Dendritic cell treated with granulocyte-macrophage colony-stimulating factor and Interleukin-4, amounts not matched to agents 40 ng/mL and 50 ng/mL, for 4 days (primary cell): ENCODE measurements around the gene RANBP3L.
"Not testable (repeated sequence)": the region's sequence is repeated elsewhere in the genome, so short reads cannot be mapped to it uniquely, and the experiment has no call there.

Experiments
- H3K27ac Mint-ChIP-seq: one replicate; pipeline ENCODE4 v1.8.0; 2022; ENCODE audit warnings: mild to moderate bottlenecking, mixed read lengths
- H3K27me3 Mint-ChIP-seq: one replicate; pipeline ENCODE4 v1.8.0; 2022; ENCODE audit warnings: mild to moderate bottlenecking, mixed read lengths
- H3K36me3 Mint-ChIP-seq: one replicate; pipeline ENCODE4 v1.8.0; 2022; ENCODE audit warnings: low read depth, mixed read lengths
- H3K4me1 Mint-ChIP-seq: one replicate; pipeline ENCODE4 v1.8.0; 2022; ENCODE audit warnings: low read depth, mixed read lengths
- H3K4me3 Mint-ChIP-seq: one replicate; pipeline ENCODE4 v1.8.0; 2022; ENCODE audit warnings: mild to moderate bottlenecking, moderate library complexity, mixed read lengths
- H3K9me3 Mint-ChIP-seq: one replicate; pipeline ENCODE4 v1.8.0; 2022; ENCODE audit warnings: mixed read lengths
- intact Hi-C: fragments of 100-400 bp; cut with micrococcal nuclease; formaldehyde crosslinking; loops from one replicate; pipeline ENCODE4 v1.15.0; 2022

The RANBP3L gene

DNA sequence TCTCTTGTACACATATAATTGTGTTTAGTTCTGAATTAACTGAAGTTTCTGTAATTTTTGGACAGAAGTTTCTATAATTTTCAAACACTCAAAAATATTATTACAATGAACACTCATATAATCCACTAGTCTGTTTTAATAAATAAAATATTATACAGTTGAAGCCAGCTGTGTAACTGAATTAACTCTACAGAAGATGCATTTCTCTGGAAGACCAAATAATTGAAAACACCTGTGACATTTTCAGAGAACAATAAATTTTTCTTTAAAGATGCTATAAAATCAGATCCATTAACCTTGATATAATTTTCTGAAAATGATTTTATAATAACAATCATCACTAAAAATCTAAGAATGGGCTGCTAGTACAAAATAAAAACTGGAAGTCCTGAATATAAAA, 74.7 kb downstream of the RANBP3L start:
- intact Hi-C loops: no loop called here
- Mint-ChIP-seq H3K4me3 (no peak overlapping the region), H3K27ac (no peak overlapping the region), H3K27me3 (no peaks in the 10 kb centered on the region), H3K9me3 (no peaks in the 10 kb centered on the region), H3K4me1 (no peaks in the 10 kb centered on the region), H3K36me3 (peaks cover 14% of the 10 kb centered on the region)

GRCh38 chr5:36222620-36223019, 79.1 kb downstream of the RANBP3L start:
- H3K4me1 Mint-ChIP-seq: no peaks in the 10 kb centered on the region
- intact Hi-C loops: no loop called here
- no peak overlapping the region for H3K27ac Mint-ChIP-seq
- H3K4me3 Mint-ChIP-seq: no peak overlapping the region
- no peaks in the 10 kb centered on the region for H3K9me3 Mint-ChIP-seq
- H3K36me3 Mint-ChIP-seq: peaks cover 35% of the 10 kb centered on the region
- no peaks in the 10 kb centered on the region for H3K27me3 Mint-ChIP-seq

GRCh38 chr5:36217988-36218387, 83.7 kb downstream of the RANBP3L start:
- intact Hi-C loops: no loop called here
- Mint-ChIP-seq H3K27ac (no peak overlapping the region), H3K27me3 (no peaks in the 10 kb centered on the region), H3K9me3 (no peaks in the 10 kb centered on the region), H3K36me3 (peaks cover 50% of the 10 kb centered on the region), H3K4me3 (no peak overlapping the region), H3K4me1 (no peaks in the 10 kb centered on the region)

DNA sequence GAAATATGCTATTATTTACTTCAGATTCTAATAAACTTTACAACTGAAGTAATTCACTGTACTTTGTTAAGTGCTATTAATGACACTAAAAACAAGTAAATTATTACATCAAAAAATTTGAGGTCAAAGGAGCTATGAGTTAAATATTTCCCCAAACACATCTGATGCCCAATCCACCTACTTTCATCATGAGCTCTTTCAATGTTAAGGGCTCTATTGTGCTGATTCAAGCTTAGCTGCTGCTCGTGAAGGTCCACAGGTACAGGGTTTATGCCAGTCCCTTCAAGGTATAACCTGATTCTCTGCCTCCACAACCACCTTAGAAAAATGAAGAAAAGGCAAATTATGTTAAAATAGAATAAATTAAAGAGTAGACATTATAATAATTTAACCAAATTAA, 84.1 kb downstream of the RANBP3L start:
- intact Hi-C loops: no loop called here
- Mint-ChIP-seq H3K9me3 (no peaks in the 10 kb centered on the region), H3K4me3 (no peak overlapping the region), H3K36me3 (peaks cover 55% of the 10 kb centered on the region), H3K27ac (no peak overlapping the region), H3K27me3 (no peaks in the 10 kb centered on the region), H3K4me1 (no peaks in the 10 kb centered on the region)

DNA sequence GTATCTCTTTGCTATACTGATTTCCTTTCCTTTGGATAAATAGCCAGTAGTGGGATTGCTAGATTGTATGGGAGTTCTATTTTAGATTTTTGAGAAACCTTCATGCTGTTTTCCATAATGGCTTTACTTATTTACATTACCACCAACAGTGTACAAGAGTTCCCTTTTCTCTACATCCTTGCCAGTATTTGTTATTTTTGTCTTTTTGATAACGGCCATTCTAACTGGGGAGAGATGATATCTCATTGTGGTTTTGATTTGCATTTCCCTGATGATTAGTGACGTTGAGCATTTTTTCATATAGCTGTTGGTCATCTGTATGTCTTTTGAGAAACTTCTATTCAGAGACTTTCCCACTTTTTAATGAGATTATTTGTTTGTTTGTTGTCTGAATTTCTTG, 85.8 kb downstream of the RANBP3L start:
- H3K27ac Mint-ChIP-seq: no peak overlapping the region
- H3K27me3 Mint-ChIP-seq: no peaks in the 10 kb centered on the region
- H3K36me3 Mint-ChIP-seq: peaks cover 53% of the 10 kb centered on the region
- intact Hi-C loops: no loop called here
- H3K4me3 Mint-ChIP-seq: no peak overlapping the region
- H3K9me3 Mint-ChIP-seq: no peaks in the 10 kb centered on the region
- no peaks in the 10 kb centered on the region for H3K4me1 Mint-ChIP-seq

GRCh38 chr5:36214436-36214835, 87.3 kb downstream of the RANBP3L start:
- H3K9me3 Mint-ChIP-seq: no peaks in the 10 kb centered on the region
- no peak overlapping the region for H3K4me3 Mint-ChIP-seq
- intact Hi-C loops: no loop called here
- no peaks in the 10 kb centered on the region for H3K27me3 Mint-ChIP-seq
- no peak overlapping the region for H3K27ac Mint-ChIP-seq
- no peaks in the 10 kb centered on the region for H3K4me1 Mint-ChIP-seq
- H3K36me3 Mint-ChIP-seq: peaks cover 43% of the 10 kb centered on the region

DNA sequence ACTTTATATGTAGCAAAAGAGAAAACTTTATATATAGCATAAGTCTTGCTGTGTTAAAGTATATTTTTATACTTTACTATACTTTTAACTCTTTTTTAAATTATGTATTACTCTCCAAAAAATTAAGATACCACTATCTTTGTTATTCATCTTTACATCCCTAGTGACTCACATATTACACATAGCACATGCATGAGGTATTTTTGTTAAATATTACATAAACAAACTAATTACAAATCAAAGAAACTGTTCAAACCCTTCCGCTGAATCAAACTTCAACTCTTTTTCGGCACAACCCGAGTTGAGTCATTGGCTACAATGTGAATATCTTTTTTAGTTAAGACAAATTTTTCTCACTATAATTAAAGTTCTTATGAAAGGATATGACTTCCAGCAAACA, 92.0 kb downstream of the RANBP3L start:
- Mint-ChIP-seq H3K4me3 (no peak overlapping the region), H3K4me1 (no peaks in the 10 kb centered on the region), H3K36me3 (peaks cover 43% of the 10 kb centered on the region), H3K27ac (no peak overlapping the region), H3K9me3 (no peaks in the 10 kb centered on the region), H3K27me3 (no peaks in the 10 kb centered on the region)
- intact Hi-C loops: no loop called here

GRCh38 chr5:36208786-36209185, 92.9 kb downstream of the RANBP3L start:
- H3K4me3 Mint-ChIP-seq: no peak overlapping the region
- no peaks in the 10 kb centered on the region for H3K9me3 Mint-ChIP-seq
- intact Hi-C loops: no loop called here
- H3K27me3 Mint-ChIP-seq: no peaks in the 10 kb centered on the region
- H3K27ac Mint-ChIP-seq: no peak overlapping the region
- no peaks in the 10 kb centered on the region for H3K4me1 Mint-ChIP-seq
- peaks cover 40% of the 10 kb centered on the region for H3K36me3 Mint-ChIP-seq

- Mint-ChIP-seq H3K27me3 (no peaks in the 10 kb centered on the region), H3K36me3 (peaks cover 35% of the 10 kb centered on the region), H3K4me3 (no peak overlapping the region), H3K27ac (no peak overlapping the region), H3K4me1 (no peaks in the 10 kb centered on the region), H3K9me3 (no peaks in the 10 kb centered on the region)
- intact Hi-C loops: no loop called here
Observed at GRCh38 chr5:36206913-36207312, 94.8 kb downstream of the RANBP3L start.

DNA sequence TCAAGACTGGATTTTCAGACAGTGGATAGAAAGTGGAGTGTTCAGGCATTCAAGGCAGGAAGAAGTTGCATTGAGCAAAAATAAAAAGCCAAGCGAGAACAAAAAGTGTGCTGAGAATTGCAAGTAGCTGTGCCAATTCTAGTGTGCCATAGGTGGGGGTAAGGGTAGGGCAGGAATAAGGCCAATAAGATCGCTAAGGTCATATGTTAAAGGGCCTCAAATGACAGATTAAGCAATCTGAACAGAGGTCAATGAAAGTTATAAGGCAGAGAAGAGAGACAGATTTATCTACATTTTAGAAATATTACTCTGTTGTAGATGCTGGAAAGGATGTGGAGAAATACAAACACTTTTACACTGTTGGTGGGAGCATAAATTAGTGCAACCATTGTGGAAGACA, 96.4 kb downstream of the RANBP3L start:
- Mint-ChIP-seq H3K27ac (no peak overlapping the region), H3K4me1 (no peaks in the 10 kb centered on the region), H3K36me3 (peaks cover 39% of the 10 kb centered on the region), H3K4me3 (no peak overlapping the region), H3K9me3 (no peaks in the 10 kb centered on the region), H3K27me3 (no peaks in the 10 kb centered on the region)
- intact Hi-C loops: no loop called here

GRCh38 chr5:36202521-36202961, 99.2 kb downstream of the RANBP3L start:
- no peak overlapping the region for H3K27ac Mint-ChIP-seq
- no peak overlapping the region for H3K4me3 Mint-ChIP-seq
- H3K4me1 Mint-ChIP-seq: no peaks in the 10 kb centered on the region
- intact Hi-C loops: no loop called here
- H3K9me3 Mint-ChIP-seq: no peaks in the 10 kb centered on the region
- H3K36me3 Mint-ChIP-seq: peaks cover 38% of the 10 kb centered on the region
- H3K27me3 Mint-ChIP-seq: no peaks in the 10 kb centered on the region

DNA sequence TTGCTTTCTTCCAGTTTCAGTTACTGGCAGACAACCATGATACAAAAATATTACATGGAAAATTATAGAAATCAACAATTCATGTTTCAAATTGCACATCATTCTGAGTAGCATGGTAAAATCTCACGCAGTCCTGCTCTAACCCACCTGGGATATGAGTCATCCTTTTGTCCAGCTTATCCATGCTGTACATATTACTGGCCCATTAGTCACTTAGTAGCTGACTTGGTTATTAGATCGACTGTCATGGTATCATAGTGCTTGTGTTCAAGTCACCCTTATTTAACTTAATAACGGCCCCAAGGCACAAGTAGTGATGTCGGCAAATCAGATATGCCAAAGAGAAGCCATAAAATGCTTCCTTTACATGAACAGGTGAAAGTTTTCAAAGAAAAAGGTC, 101.2 kb downstream of the RANBP3L start:
- Mint-ChIP-seq H3K4me3 (no peak overlapping the region), H3K36me3 (peaks cover 40% of the 10 kb centered on the region), H3K4me1 (no peaks in the 10 kb centered on the region), H3K27me3 (no peaks in the 10 kb centered on the region), H3K27ac (no peak overlapping the region), H3K9me3 (no peaks in the 10 kb centered on the region)
- intact Hi-C loops: no loop called here

- no peak overlapping the region for H3K4me3 Mint-ChIP-seq
- H3K9me3 Mint-ChIP-seq: no peaks in the 10 kb centered on the region
- H3K27ac Mint-ChIP-seq: no peak overlapping the region
- peaks cover 43% of the 10 kb centered on the region for H3K36me3 Mint-ChIP-seq
- intact Hi-C loops: no loop called here
- no peaks in the 10 kb centered on the region for H3K4me1 Mint-ChIP-seq
- H3K27me3 Mint-ChIP-seq: no peaks in the 10 kb centered on the region
Observed at GRCh38 chr5:36199620-36200019, 102.1 kb downstream of the RANBP3L start.

GRCh38 chr5:36198783-36199182, 102.9 kb downstream of the RANBP3L start:
- intact Hi-C loops, H3K4me1 Mint-ChIP-seq, H3K4me3 Mint-ChIP-seq, H3K27me3 Mint-ChIP-seq, H3K9me3 Mint-ChIP-seq, H3K27ac Mint-ChIP-seq: not testable (repeated sequence)
- peaks cover 44% of the 10 kb centered on the region for H3K36me3 Mint-ChIP-seq
